Activated CD4-positive, alpha-beta memory T cell treated with anti-CD3 and anti-CD28 coated beads, Interleukin-2, amount 10 ng/mL, durations not matched to agents 7 days and 5 days (primary cell): ENCODE results near the gene PRPF6. TPM values are rescaled to one million over a fixed set of nuclear protein-coding genes. Genes with fewer than 3 reads are reported as not detected.

Experiments used
- CTCF ChIA-PET: fragments of 350-600 bp; sonication (Branson Sonifier 250); formaldehyde crosslinking; loops from one replicate; lab custom pipeline; 2021; ENCODE audit warnings: antibody characterized with exemption, inconsistent platforms; lab: Charles Lee
- POLR2A ChIA-PET: fragments of 350-600 bp; sonication (Branson Sonifier 250); formaldehyde crosslinking; loops from one replicate; lab custom pipeline; 2021; ENCODE audit warnings: antibody characterized with exemption; lab: Charles Lee
- DNase-seq: peaks from one replicate; pipeline ENCODE4 v3.0.0-alpha.2; 2020
- H3K27ac Mint-ChIP-seq: one replicate; pipeline ENCODE4 v1.8.0; 2021; ENCODE audit warnings: mild to moderate bottlenecking, mixed read lengths
- H3K27me3 Mint-ChIP-seq: one replicate; pipeline ENCODE4 v1.8.0; 2021; ENCODE audit warnings: mixed read lengths
- H3K36me3 Mint-ChIP-seq: one replicate; pipeline ENCODE4 v1.8.0; 2021; ENCODE audit warnings: low read depth, mixed read lengths
- H3K4me1 Mint-ChIP-seq: one replicate; pipeline ENCODE4 v1.8.0; 2021; ENCODE audit warnings: mixed read lengths
- H3K4me3 Mint-ChIP-seq: one replicate; pipeline ENCODE4 v1.8.0; 2021; ENCODE audit warnings: mild to moderate bottlenecking, mixed read lengths
- H3K9me3 Mint-ChIP-seq: one replicate; pipeline ENCODE4 v1.8.0; 2021; ENCODE audit warnings: mixed read lengths
- total RNA-seq, 2 experiments: library from RNA; stranded (reverse); gene quantifications; one replicate each; pipeline ENCODE4 v1.2.3, GENCODE V29; 2021

Gene PRPF6
- total RNA-seq, 2 experiments from 2014 or later: 58.4 to 60.4 TPM

GRCh38 chr20:64022671-64023360 lies 41.9 kb downstream of the PRPF6 start:
- Mint-ChIP-seq H3K4me3 (no peak overlapping the region), H3K27me3 (no peaks in the 10 kb centered on the region), H3K9me3 (no peaks in the 10 kb centered on the region), H3K4me1 (no peaks in the 10 kb centered on the region), H3K27ac (no peak overlapping the region), H3K36me3 (peaks cover 75% of the 10 kb centered on the region)
- CTCF ChIA-PET: no interaction called here
- POLR2A ChIA-PET: no interaction called here
- no peak for DNase-seq

- H3K36me3 Mint-ChIP-seq: peaks cover 74% of the 10 kb centered on the region
- ChIA-PET CTCF (no interaction called here), POLR2A (no interaction called here)
- H3K4me3 Mint-ChIP-seq: no peak overlapping the region
- H3K9me3 Mint-ChIP-seq: no peaks in the 10 kb centered on the region
- H3K27ac Mint-ChIP-seq: no peak overlapping the region
- DNase-seq: no peak
- H3K4me1 Mint-ChIP-seq: no peaks in the 10 kb centered on the region
- H3K27me3 Mint-ChIP-seq: no peaks in the 10 kb centered on the region
These were observed 42.6 kb downstream of the PRPF6 start for GRCh38 chr20:64023361-64024140.

DNA sequence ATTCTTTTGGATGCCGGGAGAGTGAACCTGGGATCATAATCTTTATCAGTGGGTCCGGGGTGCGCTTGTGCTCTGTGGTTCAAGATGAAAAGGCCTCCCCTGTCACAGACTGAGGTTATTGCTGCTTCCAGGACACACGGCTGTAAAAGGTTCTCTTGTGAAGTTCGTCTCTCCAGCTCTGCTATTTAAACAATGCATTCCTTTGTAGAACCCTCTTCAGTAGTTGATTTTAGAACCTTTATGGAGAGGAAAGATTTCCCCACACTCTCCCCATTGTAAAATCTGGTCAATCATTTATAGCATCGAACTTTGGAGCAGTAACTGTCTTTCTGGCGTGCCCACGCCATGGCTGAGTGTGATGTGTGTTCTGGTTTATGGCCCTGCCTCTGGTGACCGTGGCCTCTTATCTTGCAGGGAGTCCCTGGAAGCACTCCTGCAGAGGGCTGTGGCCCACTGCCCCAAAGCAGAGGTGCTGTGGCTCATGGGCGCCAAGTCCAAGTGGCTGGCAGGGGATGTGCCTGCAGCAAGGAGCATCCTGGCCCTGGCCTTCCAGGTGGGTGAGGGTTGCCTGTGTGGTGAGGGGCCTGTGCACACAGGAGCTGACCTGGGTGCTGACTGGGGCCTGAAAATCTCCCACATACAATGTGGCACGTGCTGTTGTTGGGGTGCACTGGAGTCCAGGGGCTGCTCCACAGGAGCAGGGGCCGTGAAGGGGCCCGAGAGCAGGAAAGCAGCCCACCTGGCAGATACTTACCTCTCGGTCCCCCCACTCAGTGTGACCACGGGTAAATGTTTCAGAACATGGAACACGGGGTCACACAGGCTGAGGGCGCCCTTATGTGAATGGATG lies 43.4 kb downstream of the PRPF6 start:
- H3K4me1 Mint-ChIP-seq: no peaks in the 10 kb centered on the region
- no peaks in the 10 kb centered on the region for H3K9me3 Mint-ChIP-seq
- no peak overlapping the region for H3K4me3 Mint-ChIP-seq
- no peaks in the 10 kb centered on the region for H3K27me3 Mint-ChIP-seq
- H3K36me3 Mint-ChIP-seq: peaks cover 73% of the 10 kb centered on the region
- H3K27ac Mint-ChIP-seq: no peak overlapping the region
- DNase-seq: no peak
- ChIA-PET POLR2A (no interaction called here), CTCF (interaction anchor here (1.0 kb wide), 1 partner anchor 15 kb away, joined by 6 read pairs; no protein-coding TSS in a partner anchor)

DNA sequence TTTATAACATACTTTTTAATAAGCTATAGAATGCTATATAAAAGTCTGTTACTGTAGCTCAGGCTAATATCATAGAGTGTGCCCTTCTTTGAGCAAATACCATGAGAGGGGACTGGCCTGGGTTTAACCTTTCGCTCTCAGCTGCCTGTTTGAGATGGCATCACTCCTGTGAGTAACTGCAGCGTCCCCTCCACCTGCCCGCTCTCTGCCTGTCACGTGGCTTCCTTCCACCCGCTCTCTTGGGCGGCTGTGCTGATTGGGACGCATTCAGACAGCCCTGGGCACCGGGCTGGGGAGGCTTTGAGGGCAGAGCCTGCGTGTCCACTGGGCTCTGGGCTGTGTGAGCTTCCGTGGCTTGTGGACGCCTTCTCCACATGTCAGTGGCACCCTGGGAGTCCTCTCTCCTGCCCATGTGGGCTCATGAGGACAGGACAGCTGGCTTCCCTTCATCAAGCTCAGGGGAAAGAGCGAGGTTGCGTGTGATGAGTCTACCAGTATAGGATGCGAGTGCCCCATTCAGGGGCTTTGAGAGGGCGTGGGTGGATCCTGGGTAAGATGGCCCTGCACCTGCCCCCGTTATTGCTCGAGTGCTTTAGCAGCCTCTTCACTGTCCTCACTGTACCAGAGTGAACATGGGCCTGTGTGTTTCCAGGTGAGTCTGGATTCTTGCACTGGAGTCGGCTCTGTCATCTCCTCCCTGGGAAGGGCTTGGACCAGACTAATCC lies 44.3 kb downstream of the PRPF6 start:
- ChIA-PET POLR2A (no interaction called here), CTCF (interaction anchor here (1.0 kb wide), 1 partner anchor 14 kb away, joined by 6 read pairs; no protein-coding TSS in a partner anchor)
- no peak for DNase-seq
- Mint-ChIP-seq H3K27me3 (no peaks in the 10 kb centered on the region), H3K4me3 (no peak overlapping the region), H3K27ac (no peak overlapping the region), H3K9me3 (no peaks in the 10 kb centered on the region), H3K36me3 (peaks cover 74% of the 10 kb centered on the region), H3K4me1 (no peaks in the 10 kb centered on the region)

- peaks cover 80% of the 10 kb centered on the region for H3K36me3 Mint-ChIP-seq
These were observed 45.0 kb downstream of the PRPF6 start for GRCh38 chr20:64025826-64026412.

GRCh38 chr20:64027981-64028685 lies 47.2 kb downstream of the PRPF6 start:
- CTCF ChIA-PET: interaction anchor here (0.7 to 1.7 kb wide), 3 partner anchors 10 to 47 kb away, joined by 3 to 5 read pairs (median 4); partner anchors contain the start of gene PRPF6
- POLR2A ChIA-PET: interaction anchor here (0.8 kb wide), 1 partner anchor 9 kb away, joined by 3 read pairs; no protein-coding TSS in a partner anchor
- H3K27me3 Mint-ChIP-seq: no peaks in the 10 kb centered on the region
- H3K4me3 Mint-ChIP-seq: no peak overlapping the region
- peaks cover 2% of the 10 kb centered on the region for H3K4me1 Mint-ChIP-seq
- DNase-seq: no peak
- no peak overlapping the region for H3K27ac Mint-ChIP-seq
- H3K9me3 Mint-ChIP-seq: no peaks in the 10 kb centered on the region
- H3K36me3 Mint-ChIP-seq: peaks cover 68% of the 10 kb centered on the region

More at GRCh38 chr20:64025826-64026412, 45.0 kb downstream of the PRPF6 start:
- ChIA-PET CTCF (interaction anchor here (1.7 kb wide), 1 partner anchor 12 kb away, joined by 5 read pairs; no protein-coding TSS in a partner anchor), POLR2A (no interaction called here)
- Mint-ChIP-seq H3K27ac (no peak overlapping the region), H3K9me3 (no peaks in the 10 kb centered on the region), H3K4me1 (no peaks in the 10 kb centered on the region), H3K4me3 (no peak overlapping the region), H3K27me3 (no peaks in the 10 kb centered on the region)
- DNase-seq: no peak

DNA sequence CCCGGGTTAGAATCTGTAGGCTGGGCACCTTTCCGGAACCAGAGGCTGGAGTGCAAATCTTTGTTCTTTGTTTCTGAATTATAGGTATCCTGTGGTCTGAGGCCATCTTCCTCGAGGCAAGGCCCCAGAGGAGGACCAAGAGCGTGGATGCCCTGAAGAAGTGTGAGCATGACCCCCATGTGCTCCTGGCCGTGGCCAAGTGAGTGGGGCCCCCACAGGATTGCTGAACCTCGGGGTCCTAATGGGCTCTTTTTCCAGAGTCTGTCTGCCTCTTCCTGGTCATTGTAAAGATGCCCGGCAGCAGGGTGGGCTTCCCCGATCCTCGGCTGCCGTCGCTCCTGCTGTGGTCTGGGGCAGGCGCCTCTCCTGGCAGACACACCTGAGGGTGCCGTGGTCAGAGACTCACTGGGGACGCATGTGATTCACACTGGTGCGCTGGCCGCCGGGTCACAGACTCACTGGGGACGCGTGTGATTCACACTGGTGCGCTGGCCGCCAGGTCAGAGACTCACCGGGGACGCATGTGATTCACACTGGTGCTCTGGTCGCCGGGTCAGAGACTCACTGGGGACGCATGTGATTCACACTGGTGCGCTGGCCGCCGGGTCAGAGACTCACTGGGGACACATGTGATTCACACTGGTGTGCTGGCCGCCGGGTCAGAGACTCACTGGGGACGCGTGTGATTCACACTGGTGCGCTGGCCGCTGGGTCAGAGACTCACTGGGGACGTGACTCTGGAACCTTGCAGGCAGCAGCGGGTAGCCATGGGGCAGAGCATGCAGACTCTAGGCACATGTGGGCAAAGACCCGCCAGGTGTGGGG lies 48.6 kb downstream of the PRPF6 start:
- Mint-ChIP-seq H3K27ac (no peak overlapping the region), H3K27me3 (no peaks in the 10 kb centered on the region), H3K4me1 (peaks cover 12% of the 10 kb centered on the region), H3K36me3 (peaks cover 64% of the 10 kb centered on the region), H3K9me3 (no peaks in the 10 kb centered on the region), H3K4me3 (no peak overlapping the region)
- POLR2A ChIA-PET: no interaction called here
- CTCF ChIA-PET: no interaction called here
- DNase-seq: no peak

- Mint-ChIP-seq H3K4me3 (no peak overlapping the region), H3K36me3 (peaks cover 62% of the 10 kb centered on the region), H3K4me1 (peaks cover 22% of the 10 kb centered on the region), H3K9me3 (no peaks in the 10 kb centered on the region), H3K27me3 (no peaks in the 10 kb centered on the region), H3K27ac (no peak overlapping the region)
- ChIA-PET POLR2A (no interaction called here), CTCF (interaction anchor here (0.7 kb wide), 1 partner anchor 50 kb away, joined by 3 read pairs; no protein-coding TSS in a partner anchor)
- DNase-seq: no peak
These were observed 49.6 kb downstream of the PRPF6 start for GRCh38 chr20:64030371-64031134.

DNA sequence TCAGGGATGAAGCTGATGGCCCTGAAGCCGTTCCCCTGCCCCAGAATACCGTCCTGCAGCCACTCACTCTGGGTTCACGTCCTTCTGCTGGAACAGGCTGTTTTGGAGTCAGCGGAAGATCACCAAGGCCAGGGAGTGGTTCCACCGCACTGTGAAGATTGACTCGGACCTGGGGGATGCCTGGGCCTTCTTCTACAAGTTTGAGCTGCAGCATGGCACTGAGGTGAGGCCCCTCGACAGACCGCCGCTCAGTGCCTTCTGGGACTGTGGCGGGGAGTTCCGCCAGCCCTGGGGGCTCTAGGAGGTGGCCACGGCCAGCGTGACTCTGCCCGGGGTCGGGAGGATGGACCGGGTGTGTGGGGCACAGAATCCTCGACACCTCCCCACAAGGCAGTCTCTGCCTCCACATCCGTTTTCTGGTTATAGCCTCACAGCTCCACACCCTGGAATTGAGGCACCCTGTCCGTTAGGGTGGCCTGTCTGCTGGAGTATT lies 50.9 kb downstream of the PRPF6 start:
- no peaks in the 10 kb centered on the region for H3K9me3 Mint-ChIP-seq
- H3K4me1 Mint-ChIP-seq: peaks cover 34% of the 10 kb centered on the region
- H3K36me3 Mint-ChIP-seq: peaks cover 55% of the 10 kb centered on the region
- ChIA-PET POLR2A (no interaction called here), CTCF (interaction anchor here (0.7 kb wide), 1 partner anchor 52 kb away, joined by 3 read pairs; no protein-coding TSS in a partner anchor)
- H3K27ac Mint-ChIP-seq: no peak overlapping the region
- no peaks in the 10 kb centered on the region for H3K27me3 Mint-ChIP-seq
- no peak for DNase-seq
- no peak overlapping the region for H3K4me3 Mint-ChIP-seq
